Measurements from ENCODE around the gene AP4M1.

AP4M1 gene

DNA sequence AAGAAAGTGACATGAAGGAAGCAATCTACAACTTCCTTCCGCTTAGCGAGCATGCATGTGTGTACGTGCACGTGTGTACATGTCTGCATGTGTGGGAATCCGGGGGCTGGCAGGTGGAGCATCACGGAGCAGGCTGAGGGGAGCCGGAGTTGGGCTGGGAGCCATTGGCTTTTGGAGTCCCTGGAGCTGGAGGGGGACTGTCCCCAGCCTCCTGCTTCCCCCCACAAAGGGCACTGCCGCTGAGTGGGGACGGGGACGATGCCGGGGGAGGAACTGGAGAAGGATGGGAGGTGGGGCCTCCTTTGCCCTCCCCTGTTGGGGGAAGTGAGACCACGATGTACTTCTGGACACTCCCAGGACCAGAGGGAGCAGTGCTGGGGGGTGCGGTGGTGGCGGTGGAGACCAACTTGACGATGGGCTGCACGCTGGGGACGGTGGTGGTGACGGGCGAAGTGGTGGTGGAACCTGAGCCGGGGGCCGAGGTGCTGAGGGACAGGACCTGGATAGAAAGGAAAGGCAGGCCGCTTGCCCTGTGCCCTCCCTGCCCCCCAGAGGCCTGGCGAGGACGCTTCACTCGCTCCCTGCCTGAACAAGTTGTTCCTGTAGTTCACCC lies 5.8 kb downstream of the AP4M1 start:
- DNase-seq, result peak in 5 of 56 donors; percentile 2 to 10 (median 6)

DNA sequence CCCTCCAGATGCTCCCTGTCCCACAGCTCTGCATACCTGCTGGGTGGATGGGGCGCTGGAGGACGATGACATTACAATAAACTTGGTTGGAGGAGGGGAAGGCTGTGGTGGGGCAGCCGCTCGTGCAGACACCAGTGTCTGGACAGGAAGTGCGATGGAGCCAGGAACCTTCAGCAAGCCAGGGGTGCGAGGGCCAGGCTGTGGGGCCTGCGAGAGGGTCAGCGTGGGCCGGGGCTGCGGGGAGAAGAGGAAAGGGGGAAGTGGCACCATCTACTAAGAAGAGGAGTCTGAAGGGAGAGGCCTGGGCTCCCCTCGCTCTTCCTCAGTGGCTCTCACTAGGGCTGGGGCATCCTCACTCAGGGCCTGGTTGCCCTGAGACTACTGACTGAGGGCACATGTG lies 6.4 kb downstream of the AP4M1 start:
- DNase-seq, result peak in 1 of 56 donors; percentile 10

DNA sequence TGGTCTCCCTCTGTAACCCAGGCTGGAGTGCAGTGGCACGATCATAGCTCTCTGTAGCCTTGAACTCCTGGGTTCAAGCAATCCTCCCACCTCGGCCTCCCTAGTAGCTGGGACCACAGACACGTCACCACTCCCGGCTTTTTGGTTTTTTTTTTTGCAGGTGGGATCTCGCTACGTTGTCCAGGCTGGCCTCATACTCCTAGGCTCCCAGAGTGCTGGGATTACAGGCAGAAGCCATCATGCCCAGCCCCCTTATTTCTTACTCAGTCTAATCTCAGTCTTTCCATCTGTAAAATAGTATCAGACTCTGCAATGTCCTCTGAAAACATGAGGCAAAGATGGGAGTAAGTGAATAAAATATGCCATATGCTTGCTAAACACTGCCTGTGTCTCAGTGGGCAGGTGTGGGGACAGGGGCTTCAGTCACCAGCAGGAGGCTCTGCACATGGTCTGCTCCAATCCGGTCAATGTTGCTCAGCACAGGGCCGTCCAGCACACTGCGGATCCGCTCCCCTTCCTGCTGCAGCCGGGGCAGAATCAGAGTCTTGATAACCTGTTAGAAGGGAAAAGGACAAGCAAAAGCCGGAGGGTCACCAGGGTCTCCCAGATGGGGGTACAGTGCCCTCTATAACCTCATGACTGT lies 8.2 kb downstream of the AP4M1 start:
- DNase-seq, result no peak

DNA sequence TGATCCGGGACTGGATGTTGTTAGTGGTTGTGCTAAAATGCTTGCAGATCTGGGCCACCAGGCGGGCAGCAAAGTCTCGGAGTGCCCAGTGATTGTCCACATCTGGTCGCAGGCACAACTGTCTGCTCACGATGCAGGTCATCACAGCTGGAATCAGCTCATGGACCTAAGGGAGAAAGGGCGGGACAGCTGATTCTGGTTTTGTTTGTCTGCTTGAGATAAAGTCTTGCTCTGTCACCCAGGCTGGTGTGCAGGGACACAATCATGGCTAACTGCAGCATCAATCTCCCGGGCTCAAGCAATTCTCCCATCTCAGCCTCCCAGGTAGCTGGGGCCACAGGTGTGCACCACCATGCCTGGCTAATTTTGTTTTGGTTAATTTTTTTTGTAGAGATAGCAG lies 9.7 kb downstream of the AP4M1 start:
- no peak for DNase-seq

DNA sequence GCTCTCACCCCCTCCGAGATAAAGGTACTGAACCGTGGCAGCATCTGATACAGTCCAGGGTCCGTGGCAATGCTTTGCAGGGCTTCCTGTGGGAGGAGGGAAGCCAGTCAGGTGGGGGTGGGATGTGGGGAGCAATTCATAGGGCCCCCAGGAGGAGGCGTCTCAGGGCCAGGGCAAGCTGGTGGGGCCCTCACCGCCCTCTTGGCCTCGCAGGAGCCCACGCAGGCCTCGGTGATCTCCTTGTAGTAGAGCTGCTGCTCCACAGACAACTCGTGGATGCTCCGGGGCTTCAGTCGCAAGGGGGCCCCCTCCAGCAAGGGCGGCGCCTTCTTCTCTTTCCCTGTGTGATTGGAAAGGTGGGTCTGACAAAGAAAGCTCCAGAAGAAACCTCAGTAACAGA lies 10.5 kb downstream of the AP4M1 start:
- DNase-seq, result no peak

DNA sequence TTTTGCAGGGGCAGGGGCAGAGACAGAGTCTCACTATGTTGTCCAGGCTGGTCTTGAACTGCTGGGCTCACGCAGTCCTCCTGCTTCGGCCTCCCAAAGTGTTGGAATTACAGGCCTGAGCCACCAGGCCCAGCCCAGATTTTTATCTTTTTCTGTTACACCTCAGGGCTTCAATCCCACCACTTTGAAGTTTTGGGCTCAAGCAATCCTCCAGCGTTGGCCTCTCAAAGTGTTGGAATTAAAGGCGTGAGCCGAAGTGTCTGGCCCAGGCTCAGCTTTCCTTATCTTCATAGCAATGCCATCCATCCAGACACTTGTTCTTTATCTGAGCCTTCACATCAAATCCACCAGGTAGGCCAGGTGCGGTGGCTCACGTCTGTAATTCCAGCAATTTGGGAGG lies 13.6 kb downstream of the AP4M1 start:
- DNase-seq, result no peak

DNA sequence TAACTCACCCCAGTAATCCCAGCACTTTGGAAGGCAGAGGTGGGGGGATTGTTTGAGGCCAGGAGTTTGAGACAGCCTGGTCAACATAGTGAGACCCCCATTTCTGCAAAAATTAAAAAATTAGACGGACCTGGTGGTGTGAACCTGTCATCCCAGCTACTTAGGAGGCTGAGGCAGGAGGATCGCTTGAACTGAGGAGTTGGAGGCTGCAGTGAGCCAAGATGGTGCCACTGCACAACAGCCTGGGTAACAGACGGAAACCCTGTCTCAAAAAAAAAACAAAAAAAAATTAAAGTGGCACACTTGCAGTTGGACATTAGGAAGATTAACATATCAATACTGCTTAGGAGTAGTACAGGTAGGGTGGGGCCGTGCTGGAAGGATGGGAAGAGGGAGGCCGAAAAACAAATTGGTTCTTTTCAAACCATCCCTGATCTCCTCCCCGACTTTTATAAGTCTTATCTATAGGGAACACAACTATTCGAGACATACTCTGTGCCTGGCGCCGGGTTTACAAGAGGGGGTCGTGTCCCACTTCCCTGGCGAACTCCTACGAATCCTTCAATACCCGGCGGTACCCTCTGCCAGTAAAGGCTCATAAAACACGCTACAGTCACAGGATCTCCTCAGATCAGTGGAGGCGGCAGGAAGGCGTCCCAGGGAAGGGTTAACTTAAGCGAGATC lies 17.1 kb downstream of the AP4M1 start:
- DNase-seq, result no peak

DNA sequence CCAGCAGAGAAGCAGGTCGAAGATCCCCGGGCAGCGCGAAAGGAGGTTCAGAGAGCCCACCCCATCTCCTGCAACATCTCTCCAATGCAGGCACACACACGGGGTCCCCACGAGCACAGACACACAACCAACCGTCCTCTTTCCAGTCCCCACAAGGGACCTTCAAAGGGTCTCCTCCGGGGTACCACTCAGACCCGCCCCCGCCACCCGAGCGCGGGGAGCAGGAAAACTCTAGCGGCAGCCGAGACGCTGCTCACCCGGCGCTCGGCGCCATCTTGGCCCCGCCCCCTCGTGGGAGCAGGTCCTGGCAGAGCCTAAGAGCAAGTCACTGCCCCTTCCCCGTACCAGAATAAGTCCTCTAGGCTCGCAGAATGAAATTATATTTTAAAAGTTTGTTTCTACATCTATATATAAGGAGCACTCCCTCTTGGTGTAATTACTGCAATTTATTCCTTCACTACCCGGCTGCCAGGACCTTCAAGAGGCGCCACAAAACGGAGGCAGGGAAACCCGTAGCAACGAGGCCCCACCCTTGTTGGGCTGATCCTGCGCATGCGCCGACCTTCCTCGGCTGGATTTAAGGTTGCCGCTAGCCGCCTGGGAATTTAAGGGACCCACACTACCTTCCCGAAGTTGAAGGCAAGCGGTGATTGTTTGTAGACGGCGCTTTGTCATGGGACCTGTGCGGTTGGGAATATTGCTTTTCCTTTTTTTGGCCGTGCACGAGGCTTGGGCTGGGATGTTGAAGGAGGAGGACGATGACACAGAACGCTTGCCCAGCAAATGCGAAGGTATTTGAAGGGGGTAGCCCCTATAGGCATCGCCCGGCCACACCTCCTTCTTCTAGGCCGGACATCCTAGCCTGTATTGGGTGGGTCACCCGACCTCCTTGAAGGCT lies 17.9 kb downstream of the AP4M1 start, which contains the start of the genes CNPY4 and TAF6:
Gene CNPY4, plus strand, starts transcription at position 563 of the 898 bp plus-strand sequence. Its CDS starts 111 bp downstream, at position 674.
Gene TAF6, minus strand, starts transcription at position 287 of the 898 bp plus-strand sequence. CDS start 5,149 bp downstream, outside the sequence.
- peak; percentile 55 to 96 (median 90) for DNase-seq

DNA sequence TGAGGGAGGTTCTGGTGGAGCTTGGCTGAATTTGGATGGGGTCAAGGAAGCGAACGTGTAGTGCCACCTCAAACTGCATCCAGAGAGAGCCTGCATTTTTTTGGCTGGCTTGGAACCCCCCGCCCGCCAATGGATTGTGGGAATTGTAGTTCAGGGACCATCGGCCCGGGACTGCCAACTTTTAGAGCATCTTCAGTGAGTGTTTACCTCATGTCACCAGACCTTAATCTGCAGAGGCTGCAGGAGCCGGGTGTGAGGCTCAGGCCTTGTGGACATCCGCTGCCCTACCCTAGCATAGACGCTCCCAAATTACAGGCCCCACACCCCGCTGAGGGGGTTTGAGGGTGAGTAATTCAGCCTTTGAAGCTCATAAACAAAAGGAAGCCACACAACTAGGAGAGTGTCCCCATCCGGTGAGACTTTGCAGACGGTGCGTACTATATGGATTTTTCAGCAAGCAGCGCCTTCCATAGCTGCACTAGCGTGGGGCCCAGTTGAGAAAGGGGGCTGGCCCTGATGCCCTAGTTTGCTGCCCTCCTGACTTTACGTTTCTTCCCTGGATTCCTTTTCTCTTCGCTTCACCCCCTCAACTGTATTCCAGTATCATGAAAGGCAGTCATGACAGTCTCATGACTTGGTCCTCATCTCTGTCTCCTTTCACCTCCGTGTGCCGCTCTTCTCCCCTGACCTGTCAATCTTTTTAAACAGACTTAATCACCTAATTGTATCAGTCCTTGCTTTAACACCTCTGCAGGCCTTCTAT lies 18.7 kb downstream of the AP4M1 start:
- DNase-seq, result peak in 50 of 56 donors; percentile 17 to 89 (median 72)

DNA sequence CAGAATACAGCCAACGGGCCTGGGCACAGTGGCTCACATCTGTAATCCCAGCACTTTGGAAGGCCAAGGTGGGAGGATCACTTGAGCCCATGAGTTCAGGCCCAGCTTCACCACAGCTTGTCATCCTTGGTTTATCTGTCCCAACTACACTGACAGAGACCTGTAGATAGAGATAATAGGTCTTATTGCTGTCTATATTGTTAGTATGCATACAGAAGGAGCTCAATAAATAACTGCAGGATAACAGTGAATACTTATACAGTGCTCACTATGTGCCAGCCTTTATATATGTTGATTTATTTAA lies 19.2 kb downstream of the AP4M1 start:
- DNase-seq, result no peak

DNA sequence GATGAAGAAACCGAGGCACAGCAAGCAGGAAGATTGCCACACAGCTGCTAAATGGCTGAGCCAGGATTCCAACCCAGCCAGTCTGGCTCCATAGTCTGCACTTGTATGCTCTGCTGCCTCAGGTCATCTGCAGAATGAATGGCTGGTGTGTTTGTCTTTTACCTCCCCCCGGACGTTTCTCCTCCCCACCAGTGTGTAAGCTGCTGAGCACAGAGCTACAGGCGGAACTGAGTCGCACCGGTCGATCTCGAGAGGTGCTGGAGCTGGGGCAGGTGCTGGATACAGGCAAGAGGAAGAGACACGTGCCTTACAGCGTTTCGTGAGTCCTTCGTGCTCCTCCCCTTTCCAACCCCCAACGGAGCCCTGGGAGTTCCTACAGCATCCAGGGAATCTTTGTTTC lies 20.6 kb downstream of the AP4M1 start:
- no peak for DNase-seq

DNA sequence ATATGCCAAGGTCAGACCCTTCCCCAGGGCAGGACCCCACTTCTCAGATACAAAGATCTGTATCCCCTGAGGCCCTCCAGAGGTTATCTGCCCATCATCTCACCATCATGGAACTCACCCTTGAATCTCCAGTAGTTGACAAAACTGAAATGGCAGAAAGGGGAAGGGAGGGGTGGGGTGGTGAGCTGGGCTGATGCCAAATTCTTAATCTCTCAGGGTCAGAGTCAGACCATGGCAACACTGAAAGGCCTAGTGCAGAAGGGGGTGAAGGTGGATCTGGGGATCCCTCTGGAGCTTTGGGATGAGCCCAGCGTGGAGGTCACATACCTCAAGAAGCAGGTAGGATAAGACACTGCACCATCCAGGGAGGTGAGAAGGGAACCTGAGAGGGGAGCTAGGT lies 21.1 kb downstream of the AP4M1 start:
- DNase-seq, result no peak

DNA sequence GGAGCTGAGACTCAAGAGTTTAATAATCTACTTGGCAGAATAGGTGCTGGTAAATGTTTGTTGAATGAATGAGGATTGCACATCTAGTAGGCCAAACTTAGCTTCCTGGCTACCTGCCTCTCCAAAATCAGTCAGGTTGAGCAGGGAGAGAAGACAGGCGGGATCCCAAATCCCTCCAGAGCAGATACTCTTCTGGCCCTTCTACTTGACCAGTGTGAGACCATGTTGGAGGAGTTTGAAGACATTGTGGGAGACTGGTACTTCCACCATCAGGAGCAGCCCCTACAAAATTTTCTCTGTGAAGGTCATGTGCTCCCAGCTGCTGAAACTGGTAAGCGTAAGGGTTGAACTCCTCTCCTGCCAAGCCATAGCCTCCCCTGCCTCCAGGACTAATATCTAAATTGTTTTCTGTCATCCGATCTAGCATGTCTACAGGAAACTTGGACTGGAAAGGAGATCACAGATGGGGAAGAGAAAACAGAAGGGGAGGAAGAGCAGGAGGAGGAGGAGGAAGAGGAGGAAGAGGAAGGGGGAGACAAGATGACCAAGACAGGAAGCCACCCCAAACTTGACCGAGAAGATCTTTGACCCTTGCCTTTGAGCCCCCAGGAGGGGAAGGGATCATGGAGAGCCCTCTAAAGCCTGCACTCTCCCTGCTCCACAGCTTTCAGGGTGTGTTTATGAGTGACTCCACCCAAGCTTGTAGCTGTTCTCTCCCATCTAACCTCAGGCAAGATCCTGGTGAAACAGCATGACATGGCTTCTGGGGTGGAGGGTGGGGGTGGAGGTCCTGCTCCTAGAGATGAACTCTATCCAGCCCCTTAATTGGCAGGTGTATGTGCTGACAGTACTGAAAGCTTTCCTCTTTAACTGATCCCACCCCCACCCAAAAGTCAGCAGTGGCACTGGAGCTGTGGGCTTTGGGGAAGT lies 23.1 kb downstream of the AP4M1 start:
- DNase-seq, result no peak

DNA sequence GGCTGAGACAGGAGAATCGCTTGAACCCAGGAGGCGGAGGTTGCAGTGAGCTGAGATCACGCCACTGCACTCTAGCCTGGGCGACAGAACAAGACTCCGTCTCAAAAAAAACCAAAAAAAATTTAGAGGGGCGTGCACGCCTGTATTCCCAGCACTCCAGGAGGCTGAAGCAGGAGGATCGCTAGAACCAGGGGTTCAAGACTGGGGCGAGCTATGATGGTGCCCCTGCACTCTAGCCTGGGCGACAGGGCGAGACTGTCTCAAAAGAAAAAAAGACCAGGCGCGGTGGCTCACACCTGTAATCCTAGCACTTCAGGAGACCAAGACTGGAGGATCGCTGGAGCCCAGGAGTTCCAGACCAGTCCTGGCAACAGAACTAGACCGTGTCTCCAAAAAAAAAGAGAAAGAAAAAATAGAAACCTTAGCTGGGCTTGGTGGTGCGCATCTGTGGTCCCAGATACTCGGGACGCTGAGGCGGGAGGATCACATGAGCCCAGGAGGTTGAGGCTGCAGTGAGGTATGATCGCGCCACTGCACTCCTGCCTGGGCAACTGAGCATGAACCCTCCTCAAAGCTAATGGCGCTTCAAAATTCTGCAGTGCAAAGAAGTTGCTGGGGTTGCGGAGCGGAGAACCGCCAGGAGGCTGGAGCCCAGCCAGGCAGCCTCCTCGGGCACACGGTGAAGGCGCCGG lies 24.9 kb downstream of the AP4M1 start:
- DNase-seq, result peak in 4 of 56 donors; percentile 63 to 81 (median 65)

DNA sequence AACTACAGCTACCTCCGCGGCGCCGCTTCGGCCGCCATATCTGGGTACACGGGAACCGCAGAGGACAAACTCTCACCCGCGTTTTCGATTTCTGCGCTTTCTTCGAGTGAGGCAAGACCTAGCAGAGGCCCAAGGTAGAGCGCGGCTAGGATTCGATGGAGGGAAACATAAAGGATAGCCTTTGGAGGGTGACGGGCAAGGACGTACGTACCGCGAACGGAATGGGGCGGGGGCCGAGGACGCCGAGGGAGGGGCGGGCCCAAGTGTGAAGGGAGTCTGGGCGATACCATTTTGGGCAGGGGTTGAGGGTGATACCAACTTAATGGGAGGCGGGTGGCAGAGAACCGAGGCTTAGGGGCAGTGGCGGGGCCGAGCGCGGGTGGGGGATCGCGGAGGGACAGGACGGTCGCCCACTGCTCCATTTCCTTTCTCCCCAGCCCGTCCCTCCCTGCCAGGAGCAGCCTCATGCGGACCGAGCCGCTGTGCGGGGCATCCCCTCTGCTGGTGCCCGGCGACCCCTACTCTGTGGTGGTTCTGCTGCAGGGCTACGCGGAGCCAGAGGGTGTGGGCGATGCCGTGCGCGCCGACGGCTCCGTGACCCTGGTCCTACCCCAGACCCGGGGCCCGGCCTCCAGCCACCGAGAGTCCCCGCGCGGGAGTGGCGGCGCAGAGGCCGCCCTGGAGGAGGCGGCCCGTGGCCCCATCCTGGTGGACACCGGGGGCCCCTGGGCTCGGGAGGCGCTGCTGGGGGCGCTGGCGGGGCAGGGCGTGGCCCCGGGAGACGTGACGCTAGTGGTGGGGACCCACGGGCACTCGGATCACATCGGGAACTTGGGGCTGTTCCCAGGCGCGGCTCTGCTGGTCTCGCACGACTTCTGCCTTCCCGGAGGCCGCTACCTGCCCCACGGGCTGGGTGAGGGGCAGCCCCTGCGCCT lies 25.8 kb downstream of the AP4M1 start, which contains the start of gene MBLAC1:
Gene MBLAC1, plus strand, starts transcription at position 37 of the 935 bp plus-strand sequence. Its CDS starts 429 bp downstream, at position 466.
- DNase-seq, result peak; percentile 56 to 93 (median 84)

DNA sequence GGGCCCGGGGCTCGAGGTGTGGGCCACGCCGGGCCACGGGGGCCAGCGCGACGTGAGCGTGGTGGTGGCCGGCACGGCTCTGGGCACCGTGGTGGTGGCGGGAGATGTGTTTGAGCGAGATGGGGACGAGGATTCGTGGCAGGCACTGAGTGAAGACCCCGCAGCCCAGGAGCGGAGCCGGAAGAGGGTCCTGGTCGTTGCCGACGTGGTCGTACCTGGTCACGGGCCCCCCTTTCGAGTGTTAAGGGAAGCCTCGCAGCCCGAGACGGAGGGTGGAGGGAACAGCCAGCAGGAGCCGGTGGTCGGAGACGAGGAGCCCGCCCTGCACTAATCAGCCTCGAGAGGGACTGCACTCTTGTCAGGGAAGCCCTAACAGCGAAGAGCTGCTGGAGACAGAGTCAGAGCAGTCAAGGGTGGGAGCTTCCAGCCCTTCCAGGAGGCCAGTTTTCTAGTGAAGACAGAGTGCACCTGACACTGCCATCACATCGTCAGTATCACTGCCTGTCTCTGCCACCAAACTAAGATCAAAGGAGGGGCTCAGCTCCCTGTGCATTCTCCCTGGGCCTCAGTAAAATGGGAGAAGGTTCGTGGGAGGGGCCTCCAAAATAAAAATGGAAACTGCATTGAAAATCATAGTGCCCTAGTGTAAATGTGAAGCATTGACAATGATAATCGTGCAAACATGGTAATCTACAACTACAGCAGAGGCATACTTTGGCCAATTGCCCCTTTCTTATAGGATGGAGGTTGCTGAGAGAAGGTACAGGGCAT lies 26.6 kb downstream of the AP4M1 start:
- DNase-seq, result peak in 11 of 56 donors; percentile 5 to 70 (median 37)

DNA sequence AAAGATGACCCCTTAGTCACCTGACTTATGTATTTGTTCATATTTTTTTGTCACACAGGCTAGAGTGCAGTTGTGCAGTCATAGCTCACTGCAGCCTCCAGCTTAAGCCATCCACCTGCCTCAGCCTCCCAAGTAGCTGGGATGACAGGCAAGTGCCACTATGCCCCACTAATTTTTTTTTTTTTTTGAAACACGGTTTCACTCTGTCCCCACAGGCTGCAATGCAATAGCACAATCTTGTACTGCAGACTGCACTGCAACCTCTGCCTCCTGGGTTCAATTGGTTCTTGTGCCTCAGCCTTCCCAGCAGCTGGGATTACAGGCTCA lies 27.2 kb downstream of the AP4M1 start:
- DNase-seq, result no peak

All from amygdala (tissue), 56 donors.